Frontal cortex (tissue), 4 donors: ENCODE data around the gene CAND2. TPM values are rescaled to one million over a fixed set of nuclear protein-coding genes. Genes with fewer than 3 reads are reported as not detected.
"Not testable (repeated sequence)": the region's sequence is repeated elsewhere in the genome, so short reads cannot be mapped to it uniquely, and the experiment has no call there.

Experiments used
- DNase-seq, 2 donors: peaks; one replicate each; pipeline ENCODE4 v3.0.0; 2012; ENCODE audit warnings: low spot score in 2 of 2
- FAIRE-seq: peaks from 2 replicates; lab custom pipeline; 2012; peaks lifted over from hg19 to GRCh38; lab: Jason Lieb, UNC
- total RNA-seq: library from RNA; depleted of rRNA; stranded (reverse); fragments of >200 nt; gene quantifications from one replicate; pipeline ENCODE4 v1.2.3, GENCODE V29; 2014
- donor health status: control.
- donor health status: control.
- donor health status: control.

CAND2 gene
- total RNA-seq, 1 donor from 2014 or later: 11.4 TPM

DNA sequence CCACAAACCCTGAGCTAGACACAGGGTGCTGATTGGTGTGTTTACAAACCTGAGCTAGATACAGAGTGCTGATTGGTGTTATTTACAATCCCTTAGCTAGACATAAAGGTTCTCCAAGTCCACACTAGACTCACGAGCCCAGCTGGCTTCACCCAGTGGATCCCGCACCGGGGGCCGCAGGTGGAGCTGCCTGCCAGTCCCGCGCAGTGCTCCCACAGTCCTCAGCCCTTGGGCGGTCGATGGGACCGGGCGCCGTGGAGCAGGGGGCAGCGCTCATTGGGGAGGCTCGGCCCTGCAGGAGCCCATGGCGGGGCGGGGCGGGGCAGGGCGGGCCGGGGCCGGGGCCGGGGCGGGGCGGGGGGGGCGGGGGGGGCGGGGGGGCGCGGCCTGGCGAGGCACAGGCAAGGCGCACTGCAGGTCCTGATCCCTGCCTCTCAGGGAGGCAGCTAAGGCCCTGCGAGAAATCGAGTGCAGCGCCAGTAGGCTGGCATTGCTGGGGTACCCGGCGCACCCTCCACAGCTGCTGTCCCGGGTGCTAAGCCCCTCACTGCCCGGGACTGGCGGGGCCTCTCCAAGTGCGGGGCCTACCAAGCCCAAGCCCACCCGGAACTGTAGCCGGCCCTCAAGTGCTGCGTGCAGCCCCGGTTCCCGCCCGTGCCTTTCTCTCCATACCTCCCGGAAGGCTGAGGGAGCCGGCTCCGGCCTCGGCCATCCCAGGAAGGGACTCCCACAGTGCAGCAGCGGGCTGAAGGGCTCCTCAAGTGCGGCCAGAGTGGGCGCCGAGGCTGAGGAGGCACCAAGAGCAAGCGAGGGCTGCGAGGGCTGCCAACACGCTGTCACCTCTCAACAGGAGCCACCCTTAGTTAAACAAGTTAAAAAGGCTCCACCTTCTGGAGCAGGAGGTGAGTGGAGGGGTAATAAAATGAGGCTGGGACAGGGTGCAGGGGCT, 27.6 kb upstream of the CAND2 start:
- FAIRE-seq (no peak), DNase-seq (no peak)

DNA sequence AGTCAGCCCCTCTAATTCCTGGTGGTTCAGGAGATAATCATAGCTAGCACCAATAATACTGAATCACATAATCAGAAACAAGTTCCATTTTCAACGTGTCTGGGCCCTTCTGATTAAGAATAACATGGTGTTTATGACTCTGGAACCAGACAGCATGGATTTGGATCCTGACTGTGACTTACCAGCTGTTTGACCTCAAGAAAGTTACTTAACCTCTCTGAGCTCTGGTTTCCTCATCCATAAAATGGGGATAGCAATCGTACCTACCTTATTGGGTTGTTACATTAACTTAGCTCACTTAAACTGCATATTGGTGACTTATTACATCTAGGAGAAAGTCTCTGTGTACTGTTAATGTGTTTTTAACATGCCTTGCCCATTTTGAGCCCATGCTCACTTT, 26.7 kb upstream of the CAND2 start:
- DNase-seq (no peak), FAIRE-seq (no peak)

DNA sequence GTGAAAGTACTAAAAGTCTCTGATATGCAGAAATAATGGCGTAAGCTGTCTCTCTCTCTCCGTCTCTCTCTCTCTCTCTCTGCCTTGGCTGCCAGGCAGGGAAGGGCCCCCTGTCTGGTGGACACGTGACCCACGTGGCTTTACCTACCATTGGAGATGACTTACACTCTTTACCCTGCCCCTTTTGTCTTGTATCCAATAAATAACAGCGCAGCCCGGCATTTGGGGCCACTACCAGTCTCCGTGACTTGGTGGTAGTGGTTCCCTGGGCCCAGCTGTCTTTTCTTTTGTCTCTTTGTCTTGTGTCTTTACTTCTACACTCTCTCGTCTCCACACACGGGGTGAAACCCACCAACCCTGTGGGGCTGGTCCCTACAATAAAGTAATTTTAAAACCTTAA, 25.2 kb upstream of the CAND2 start:
- DNase-seq: no peak
- no peak for FAIRE-seq

DNA sequence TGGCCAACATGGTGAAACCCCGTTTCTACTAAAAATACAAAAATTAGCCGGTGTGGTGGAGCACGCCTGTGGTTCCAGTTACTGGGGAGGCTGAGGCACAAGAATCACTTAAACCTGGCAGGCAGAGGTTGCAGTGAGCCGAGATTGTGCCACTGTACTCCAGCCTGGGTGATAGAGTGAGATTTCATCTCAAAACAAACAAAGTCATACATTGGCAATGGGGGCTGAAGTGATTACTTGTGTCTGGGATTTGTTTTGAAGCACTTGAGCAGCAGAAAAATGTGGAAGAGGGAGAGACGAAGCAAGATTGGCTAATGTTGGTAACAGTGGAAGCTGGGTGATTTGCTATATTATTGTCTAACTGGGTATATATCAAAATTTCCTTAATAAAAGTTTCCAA, 24.0 kb upstream of the CAND2 start:
- FAIRE-seq (no peak), DNase-seq (no peak)

DNA sequence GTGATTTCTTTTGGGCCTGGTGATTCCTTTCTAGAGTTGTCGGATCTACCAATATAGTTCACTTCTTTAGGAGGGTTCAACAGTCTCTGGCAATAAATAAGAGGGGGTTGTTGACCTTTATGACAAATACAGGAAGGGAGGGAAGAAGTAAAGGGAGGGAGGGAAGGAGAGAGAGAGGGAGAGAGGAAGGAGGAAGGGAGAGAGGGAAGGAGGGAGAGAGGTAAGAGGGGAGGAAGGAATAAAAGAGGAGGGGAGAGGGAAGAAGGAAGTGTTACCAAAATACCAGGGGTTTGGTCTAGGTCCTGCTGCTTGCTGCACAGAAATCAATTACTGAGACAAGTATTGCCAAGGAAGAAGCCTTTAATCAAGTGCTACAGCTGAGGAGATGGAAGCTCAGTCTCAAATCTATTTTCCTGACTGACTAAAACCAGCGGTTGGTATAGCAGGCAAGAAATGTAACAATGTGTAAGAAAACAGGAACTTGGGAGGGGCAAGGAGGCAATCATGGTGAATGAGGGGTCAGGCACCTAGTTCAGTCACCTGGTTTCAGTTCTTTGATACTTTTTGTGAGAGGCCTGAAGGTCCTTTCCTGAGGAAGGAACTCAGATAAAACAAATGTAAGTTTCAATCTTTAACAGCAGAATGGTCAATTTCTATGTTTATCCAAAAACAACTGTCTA, 23.3 kb upstream of the CAND2 start:
- no peak for FAIRE-seq
- no peak for DNase-seq

DNA sequence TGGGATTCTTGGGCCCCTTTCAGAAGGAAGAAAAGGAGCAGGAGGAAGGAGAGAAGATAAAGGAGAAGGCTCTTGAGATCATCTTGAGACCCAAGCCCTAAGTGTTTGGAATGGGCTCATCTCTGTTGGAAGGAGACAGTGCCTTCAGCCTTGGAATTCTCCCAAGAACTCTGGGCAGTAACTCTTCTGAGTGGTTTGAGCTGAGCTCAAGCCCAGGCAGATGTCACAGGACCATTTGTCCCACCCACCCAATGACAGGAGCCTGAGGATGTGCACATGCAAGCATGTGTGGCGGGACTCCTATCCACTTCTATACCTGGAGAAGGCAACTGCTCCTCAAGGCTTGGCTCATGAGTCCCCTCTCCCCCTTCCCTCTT, 22.8 kb upstream of the CAND2 start:
- DNase-seq: no peak
- FAIRE-seq: no peak

DNA sequence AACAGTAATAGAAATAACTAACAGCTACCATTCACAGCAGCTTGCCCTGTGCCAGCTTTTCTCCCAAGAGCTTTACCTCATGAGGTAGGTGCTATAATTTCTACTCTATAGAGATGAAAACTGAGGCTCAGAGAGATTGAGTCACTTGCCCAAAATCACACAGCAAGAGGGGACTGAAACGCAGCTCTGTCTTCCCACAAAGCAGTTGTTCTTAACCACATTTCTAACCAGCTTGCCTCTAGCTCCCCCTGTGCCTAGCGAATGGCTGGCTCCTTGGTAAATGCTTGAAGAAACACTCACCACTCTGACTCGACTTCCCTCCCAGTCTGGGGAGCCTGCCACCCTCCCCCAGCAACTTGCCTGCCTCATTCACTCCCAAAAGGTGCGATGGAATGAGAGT, 21.9 kb upstream of the CAND2 start:
- FAIRE-seq (no peak), DNase-seq (no peak)

DNA sequence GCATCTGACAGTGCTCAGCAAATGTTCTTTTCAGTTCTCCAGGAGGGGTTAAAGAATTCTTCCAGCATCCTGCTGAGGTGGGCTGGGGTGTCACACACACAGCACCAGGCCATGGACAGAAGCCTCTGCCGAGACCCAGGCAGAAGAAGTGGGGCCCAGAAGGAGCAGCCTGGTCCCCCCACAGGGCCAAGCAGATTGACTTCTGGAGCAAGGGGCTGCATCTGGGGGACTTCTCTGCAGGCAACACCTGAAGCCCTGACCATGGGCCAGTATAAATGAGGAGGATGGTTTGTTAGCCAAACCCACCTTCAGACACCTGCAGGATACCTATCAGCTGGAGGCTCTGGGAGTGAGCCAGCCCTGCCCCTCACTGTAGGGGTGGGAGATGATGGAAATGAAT, 21.3 kb upstream of the CAND2 start:
- no peak for DNase-seq
- no peak for FAIRE-seq

DNA sequence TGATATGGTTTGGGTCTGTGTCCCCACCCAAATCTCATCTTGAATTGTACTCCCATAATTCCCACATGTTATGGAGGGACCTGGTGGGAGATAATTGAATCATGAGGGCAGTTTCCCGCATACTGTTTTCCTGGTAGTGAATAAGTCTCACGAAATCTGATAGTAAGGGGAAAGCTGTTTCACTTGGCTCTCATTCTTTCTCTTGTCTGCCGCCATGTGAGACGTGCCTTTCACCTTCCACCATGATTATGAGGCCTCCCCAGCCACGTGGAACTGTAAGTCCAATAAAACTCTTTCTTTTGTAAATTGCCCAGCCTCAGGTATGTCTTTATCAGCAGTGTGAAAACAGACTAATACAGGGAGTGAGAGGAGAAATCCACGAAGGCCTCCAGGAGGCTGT, 20.5 kb upstream of the CAND2 start:
- FAIRE-seq, DNase-seq: not testable (repeated sequence)

DNA sequence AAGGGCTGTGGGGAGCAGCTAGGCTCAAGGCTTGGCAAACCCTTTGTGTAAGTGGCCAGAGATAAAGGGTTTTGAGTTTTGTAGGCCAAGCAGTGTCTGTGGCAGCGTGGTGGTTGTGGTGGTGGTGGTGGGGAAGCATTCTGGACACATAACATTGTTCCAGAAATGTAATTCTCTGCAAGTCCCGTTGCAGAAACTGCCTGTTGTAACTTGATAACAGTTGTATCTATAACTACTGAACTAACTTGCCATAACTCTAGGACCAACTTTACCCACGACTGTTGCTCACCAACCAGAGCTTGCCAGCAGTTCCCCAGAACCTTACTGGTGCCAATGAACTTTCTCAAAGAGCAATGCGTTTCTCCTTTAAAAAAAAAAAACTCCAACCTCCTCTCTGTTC, 19.3 kb upstream of the CAND2 start:
- FAIRE-seq: no peak
- DNase-seq: no peak

DNA sequence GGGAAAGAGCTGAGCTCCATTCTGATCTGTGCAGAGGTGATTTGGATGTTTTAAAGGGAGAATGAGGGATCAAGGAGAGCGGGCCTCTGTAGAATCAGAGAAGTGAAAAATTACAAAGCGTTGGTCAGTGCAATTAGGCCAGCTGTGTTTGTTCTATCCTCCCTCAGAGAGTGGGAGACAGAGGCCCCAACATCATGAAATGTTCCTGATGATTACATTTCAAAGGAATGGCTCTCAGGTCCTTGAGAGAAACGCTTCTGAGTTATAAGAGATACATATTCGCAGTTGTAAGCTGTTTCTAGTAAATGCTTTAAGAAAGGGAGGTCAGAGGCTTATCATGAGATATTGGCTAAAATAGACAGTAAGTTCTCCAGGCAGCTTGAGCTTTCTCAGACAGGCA, 15.7 kb upstream of the CAND2 start:
- DNase-seq: no peak
- no peak for FAIRE-seq

DNA sequence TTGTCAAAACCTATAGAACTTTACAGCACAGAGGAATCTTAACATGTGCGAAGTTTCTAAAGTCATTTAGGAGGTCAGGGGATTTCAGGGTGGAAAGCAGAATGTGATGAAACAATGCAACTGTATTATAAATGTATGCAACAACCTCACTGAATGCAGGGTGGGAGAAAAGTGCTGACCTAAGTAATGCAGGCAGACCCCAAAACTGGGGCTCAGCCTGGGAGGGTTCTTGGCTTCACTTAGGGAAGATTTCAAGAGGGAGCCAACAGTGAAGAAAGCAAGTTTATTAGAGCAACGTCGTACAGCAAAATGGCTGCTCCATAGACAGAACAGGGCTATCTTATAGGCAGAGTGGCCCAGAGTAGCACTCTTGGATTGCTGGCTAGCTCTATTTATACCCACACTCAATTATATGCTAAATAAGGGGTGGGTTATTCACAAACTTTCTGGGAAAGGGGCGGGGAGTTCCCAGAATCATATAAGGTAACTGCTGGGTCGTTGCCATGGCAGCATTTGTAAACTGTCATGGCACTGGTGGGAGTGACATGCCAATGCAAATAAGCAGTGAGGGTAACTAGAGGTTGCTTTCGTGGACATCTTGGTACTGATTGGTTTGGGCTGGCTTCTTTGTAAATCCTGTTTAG, 14.2 kb upstream of the CAND2 start:
- FAIRE-seq (no peak), DNase-seq (no peak)

DNA sequence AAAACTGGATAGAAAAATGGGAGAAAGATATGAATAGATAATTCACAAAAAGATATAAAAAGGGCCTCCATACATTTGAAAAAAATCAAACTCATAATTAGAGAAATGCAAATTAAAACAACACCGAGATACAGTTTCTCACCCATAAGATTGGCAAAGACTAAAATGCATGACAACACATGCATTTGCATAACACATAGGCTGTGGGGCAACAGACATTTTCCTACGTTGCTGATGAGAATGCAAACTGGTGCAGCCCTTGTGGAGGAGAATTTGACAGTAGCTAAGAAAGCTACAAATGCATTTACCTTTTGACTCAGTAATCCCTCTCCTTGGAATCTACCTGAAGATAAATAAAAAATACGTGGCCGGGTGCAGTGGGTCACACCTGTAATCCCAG, 11.4 kb upstream of the CAND2 start:
- DNase-seq: no peak
- no peak for FAIRE-seq

DNA sequence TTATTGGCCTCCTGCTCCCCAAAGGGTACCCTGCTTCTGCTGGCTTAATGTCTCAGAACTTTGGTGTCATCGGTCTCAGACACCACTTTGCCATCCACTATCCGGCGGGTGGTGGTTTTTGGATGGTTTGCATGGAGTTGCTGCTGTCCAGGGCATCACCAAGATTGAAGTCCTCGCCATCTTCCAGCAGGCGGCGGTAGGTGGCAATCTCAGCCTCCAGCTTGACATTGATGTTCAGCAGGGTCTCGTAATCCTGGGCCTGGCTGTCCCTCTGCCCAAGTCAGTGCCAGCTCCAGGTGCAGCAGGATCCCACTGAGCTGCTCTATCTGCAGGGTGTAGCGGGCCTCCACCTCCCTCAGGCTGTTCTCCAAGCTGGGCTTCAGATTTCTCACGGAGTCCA, 9.1 kb upstream of the CAND2 start:
- FAIRE-seq: not testable (repeated sequence)

DNA sequence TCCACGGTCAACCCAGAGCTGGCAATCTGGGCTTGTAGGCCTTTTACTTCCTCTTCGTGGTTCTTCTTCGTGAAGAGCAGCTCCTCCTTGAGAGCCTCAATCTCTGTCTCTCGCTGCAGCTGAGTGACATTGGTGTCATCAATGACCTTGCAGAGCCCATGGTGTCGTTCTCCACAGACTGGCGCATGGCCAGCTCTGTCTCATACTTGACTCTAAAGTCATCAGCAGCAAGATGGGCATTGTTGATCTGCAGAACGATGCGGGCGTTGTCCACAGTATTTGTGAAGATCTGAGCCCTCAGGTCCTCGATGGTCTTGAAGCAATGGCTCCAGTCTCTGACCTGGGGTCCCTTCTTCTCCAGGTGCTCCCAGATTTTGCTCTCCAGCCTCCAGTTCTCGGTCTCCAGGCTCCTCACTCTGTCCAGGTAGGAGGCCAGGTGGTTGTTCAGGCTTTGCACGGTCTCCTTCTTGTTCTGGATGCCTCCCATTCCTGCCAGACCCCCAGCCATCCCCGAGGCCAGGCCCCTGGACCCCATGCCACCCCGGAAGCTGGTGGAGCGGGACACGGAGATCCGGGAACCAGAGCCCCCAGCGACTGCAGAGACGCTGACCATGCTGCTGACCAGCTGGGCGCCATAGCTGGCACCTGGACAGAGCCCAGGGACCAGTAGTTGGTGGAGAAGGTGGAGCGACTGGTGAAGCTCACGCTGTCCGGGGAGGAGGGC, 8.4 kb upstream of the CAND2 start:
- FAIRE-seq, DNase-seq: not testable (repeated sequence)

More for the DNA sequence above, 9.1 kb upstream of the CAND2 start:
- not testable (repeated sequence) for DNase-seq

DNA sequence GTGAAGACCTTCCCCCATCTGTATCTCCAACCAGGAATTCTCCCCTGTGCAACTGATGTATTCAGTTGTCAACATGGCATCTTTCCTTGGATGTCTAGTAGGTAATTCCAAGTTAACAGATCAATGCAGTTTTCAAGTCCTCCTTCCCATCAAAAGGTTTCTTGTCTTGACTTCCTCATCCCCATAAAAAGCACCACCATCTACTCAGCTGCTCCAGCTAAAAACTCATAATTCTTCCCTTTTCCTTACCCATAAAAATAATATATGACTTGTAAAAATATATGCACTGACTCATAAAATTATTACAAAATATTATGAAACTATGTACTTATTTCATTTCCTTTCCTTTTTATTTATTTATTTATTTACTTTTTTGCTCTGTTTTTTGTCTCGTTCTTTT, 5.0 kb upstream of the CAND2 start:
- no peak for FAIRE-seq
- DNase-seq: no peak

DNA sequence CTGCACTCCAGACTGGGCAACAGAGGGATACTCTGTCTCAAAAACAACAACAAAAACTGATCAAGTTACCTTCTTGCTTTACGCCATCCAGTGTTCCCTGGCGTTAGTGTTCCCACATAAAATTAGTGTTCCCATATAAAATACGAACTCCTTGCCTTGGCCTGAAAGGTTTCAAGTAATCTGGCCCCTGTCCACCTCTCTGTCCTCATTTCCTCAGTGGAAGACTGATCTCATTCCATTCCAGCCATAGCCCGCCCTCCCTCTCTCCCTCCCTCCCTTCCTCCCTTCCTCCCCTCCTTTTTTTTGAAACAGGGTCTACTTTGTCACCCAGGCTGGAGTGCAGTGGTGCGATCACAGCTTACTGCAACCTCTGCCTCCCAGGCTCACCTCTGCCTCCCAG, 2.8 kb upstream of the CAND2 start:
- DNase-seq (no peak), FAIRE-seq (no peak)

DNA sequence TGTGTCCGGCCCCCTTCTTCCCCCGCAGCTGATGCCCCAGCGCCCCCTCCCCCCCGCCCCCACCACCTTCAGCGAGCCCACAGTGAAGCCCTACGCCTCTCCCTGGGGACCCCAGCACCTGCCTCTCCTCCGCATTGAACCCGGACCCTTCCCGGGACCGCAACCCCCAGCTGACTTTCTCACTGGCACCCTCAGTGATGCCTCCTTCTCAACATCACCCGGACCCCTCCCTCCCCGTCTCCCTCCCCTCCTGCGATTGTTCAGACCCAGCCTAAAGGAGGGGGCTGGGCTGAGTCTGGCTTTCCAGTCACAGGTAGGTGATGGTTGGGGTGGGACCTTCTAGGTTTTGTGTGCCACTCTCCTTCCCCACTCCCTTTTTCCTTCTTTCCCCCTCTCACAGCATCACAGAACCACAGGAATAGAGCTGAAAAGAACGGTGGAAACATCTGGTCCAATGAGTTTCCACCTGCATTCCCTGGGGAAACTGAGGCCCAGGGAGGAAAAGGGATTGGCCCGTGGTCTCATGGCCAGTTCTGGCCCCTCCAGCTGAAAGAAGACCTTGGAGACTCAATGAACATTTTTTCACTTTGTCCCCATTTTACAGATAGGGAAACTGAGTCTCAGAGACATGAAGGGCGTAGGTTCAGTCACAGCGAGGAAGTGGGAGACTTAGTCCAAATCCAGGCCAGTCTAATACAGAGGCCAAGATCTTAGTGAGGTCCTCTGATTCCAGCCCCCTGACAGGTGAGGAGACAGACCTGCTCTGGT, 828 bp downstream of the CAND2 start:
- DNase-seq: no peak
- FAIRE-seq: no peak

DNA sequence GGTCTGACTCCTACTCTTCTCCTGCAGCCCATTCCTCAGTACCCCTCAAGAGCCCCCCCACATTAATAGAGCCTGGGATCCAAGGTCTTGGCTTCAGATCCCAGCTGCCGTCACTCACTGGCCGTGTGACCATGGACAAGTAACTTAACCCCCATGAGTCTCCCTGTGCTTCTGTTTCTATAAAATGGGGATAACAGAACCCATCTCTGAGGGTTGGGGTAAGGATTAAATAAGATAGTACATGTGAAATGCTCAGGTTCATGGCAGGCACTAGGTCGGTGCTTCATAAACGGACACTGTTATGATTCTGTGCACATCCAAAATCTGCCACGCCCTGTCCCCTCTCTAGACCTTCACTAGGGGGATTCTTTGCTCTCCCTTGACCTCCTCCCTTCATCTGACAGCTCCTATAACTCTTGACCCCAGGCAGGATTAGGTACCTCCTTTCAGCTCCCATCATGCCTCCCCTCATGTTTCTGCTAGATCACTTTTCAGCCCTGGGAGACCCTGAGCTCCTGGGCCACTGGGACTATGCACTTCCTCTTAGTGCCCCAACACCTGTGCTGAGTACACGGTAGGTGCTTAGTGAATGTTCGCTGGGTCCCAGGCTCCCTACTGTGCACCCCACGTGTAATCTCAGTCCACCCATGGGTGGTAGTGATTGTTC, 1.5 kb downstream of the CAND2 start:
- DNase-seq: no peak
- no peak for FAIRE-seq
